ENCODE data around the gene LACRT.

The LACRT gene

GRCh38 chr12:54583726-54584125, 51.0 kb downstream of the LACRT start:
- Histone ChIP-seq H3K4me2 (ENCODE audit: low read length) (no peak overlapping the region), H3K79me2 (ENCODE audit: insufficient read depth, low read length) (no peaks in the 10 kb centered on the region), H3K4me3 (ENCODE audit: low read depth, low read length, poor library complexity, severe bottlenecking) (no peak overlapping the region), H2AFZ (ENCODE audit: low read length) (no peak overlapping the region), H3K9ac (ENCODE audit: low read length) (no peak overlapping the region), H3K4me1 (ENCODE audit: insufficient read depth, low read length, severe bottlenecking) (no peaks in the 10 kb centered on the region), H3K9me3 (ENCODE audit: low read length) (no peaks in the 10 kb centered on the region), H3K27me3 (ENCODE audit: insufficient read depth, low read length) (peaks cover 7% of the 10 kb centered on the region; the same call in 1 of the 2 replicates), H3K27ac (ENCODE audit: low read depth, low read length, poor library complexity, severe bottlenecking) (no peak overlapping the region), H3K9me2 (ENCODE audit: low read depth, low read length) (no peaks in the 10 kb centered on the region), H4K20me1 (ENCODE audit: insufficient read depth, low read length) (no peaks in the 10 kb centered on the region), H3K36me3 (ENCODE audit: insufficient read depth, low read length) (no peaks in the 10 kb centered on the region), H3F3A (ENCODE audit: insufficient read depth, low read length) (no peaks in the 10 kb centered on the region)
- no peak for TF ChIP-seq CTCF (IDR thresholded peaks at IDR 0.05; ENCODE audit: low read length)
- no peak for TF ChIP-seq EZH2 (IDR thresholded peaks at IDR 0.05; ENCODE audit: borderline replicate concordance, low read length)

- Histone ChIP-seq H3K79me2 (ENCODE audit: insufficient read depth, low read length) (no peaks in the 10 kb centered on the region), H3K27ac (ENCODE audit: low read depth, low read length, poor library complexity, severe bottlenecking) (no peak overlapping the region), H3K4me1 (ENCODE audit: insufficient read depth, low read length, severe bottlenecking) (no peaks in the 10 kb centered on the region), H3K9ac (ENCODE audit: low read length) (no peak overlapping the region), H3K9me3 (ENCODE audit: low read length) (no peaks in the 10 kb centered on the region), H3K4me2 (ENCODE audit: low read length) (no peak overlapping the region), H3K9me2 (ENCODE audit: low read depth, low read length) (no peaks in the 10 kb centered on the region), H2AFZ (ENCODE audit: low read length) (no peak overlapping the region), H3F3A (ENCODE audit: insufficient read depth, low read length) (no peaks in the 10 kb centered on the region), H3K27me3 (ENCODE audit: insufficient read depth, low read length) (peaks cover 3% of the 10 kb centered on the region; the same call in 1 of the 2 replicates), H4K20me1 (ENCODE audit: insufficient read depth, low read length) (no peaks in the 10 kb centered on the region), H3K4me3 (ENCODE audit: low read depth, low read length, poor library complexity, severe bottlenecking) (no peak overlapping the region), H3K36me3 (ENCODE audit: insufficient read depth, low read length) (no peaks in the 10 kb centered on the region)
- TF ChIP-seq CTCF (IDR thresholded peaks at IDR 0.05; ENCODE audit: low read length) (no peak), EZH2 (IDR thresholded peaks at IDR 0.05; ENCODE audit: borderline replicate concordance, low read length) (no peak)
Measured at GRCh38 chr12:54581412-54581811, 53.3 kb downstream of the LACRT start.

All from OCI-LY1 (cell line).